NK-92 treated with Interleukin-12 subunit alpha and Interleukin-12 subunit beta, amount 100 ng/mL, for 24 hours (cell line): ENCODE results near the gene ERRFI1.

ENCODE experiments used
- DNase-seq: peaks from one replicate; lab custom pipeline; 2025; lab: John Stamatoyannopoulos, UW

ERRFI1 gene

GRCh38 chr1:8018492-8019228 lies 7.4 kb downstream of the ERRFI1 start:
- no peak for DNase-seq

GRCh38 chr1:8017495-8018197 lies 8.5 kb downstream of the ERRFI1 start:
- DNase-seq = no peak

- no peak for DNase-seq
Observed at GRCh38 chr1:8016895-8017241, 9.2 kb downstream of the ERRFI1 start.

GRCh38 chr1:8016210-8016894 lies 9.8 kb downstream of the ERRFI1 start:
- no peak for DNase-seq

- no peak for DNase-seq
Observed at GRCh38 chr1:8015809-8016165, 10.3 kb downstream of the ERRFI1 start.

GRCh38 chr1:8015036-8015808 lies 10.9 kb downstream of the ERRFI1 start:
- no peak for DNase-seq

- DNase-seq = no peak
Observed at GRCh38 chr1:8014381-8014988, 11.6 kb downstream of the ERRFI1 start.

- DNase-seq = no peak
Observed at GRCh38 chr1:8013800-8014199, 12.3 kb downstream of the ERRFI1 start.

- no peak for DNase-seq
Observed at GRCh38 chr1:8013399-8013798, 12.7 kb downstream of the ERRFI1 start.

GRCh38 chr1:8012955-8013354 lies 13.2 kb downstream of the ERRFI1 start:
- DNase-seq = no peak

- DNase-seq = no peak
Observed at GRCh38 chr1:8011923-8012858, 13.9 kb downstream of the ERRFI1 start.

- no peak for DNase-seq
Observed at GRCh38 chr1:8011016-8011415, 15.1 kb downstream of the ERRFI1 start.

GRCh38 chr1:8010080-8010664 lies 15.9 kb downstream of the ERRFI1 start:
- DNase-seq = no peak

GRCh38 chr1:8009043-8010002 lies 16.8 kb downstream of the ERRFI1 start:
- no peak for DNase-seq

- DNase-seq = no peak
Observed at GRCh38 chr1:8006037-8006963, 19.8 kb downstream of the ERRFI1 start.

GRCh38 chr1:8004803-8005573 lies 21.1 kb downstream of the ERRFI1 start:
- no peak for DNase-seq

GRCh38 chr1:8004113-8004802 lies 21.9 kb downstream of the ERRFI1 start:
- no peak for DNase-seq
